Ecto neural progenitor cell (in vitro differentiated cells): ENCODE data around the gene PTPRG.

Experiments used
- DNase-seq: peaks from one replicate; pipeline ENCODE4 v3.0.0-alpha.2; 2018; ENCODE audit warnings: low spot score

PTPRG gene

GRCh38 chr3:62113092-62113491 lies 551.7 kb downstream of the PTPRG start:
- no peak for DNase-seq

- no peak for DNase-seq
Measured at GRCh38 chr3:62114763-62115162, 553.4 kb downstream of the PTPRG start.

GRCh38 chr3:62117903-62118548 lies 556.7 kb downstream of the PTPRG start:
- no peak for DNase-seq

GRCh38 chr3:62119139-62119538 lies 557.8 kb downstream of the PTPRG start:
- DNase-seq: no peak

- DNase-seq: no peak
Measured at GRCh38 chr3:62122819-62123218, 561.4 kb downstream of the PTPRG start.

- no peak for DNase-seq
Measured at GRCh38 chr3:62125380-62125779, 564.0 kb downstream of the PTPRG start.

- DNase-seq: no peak
Measured at GRCh38 chr3:62127116-62127515, 565.7 kb downstream of the PTPRG start.

- no peak for DNase-seq
Measured at GRCh38 chr3:62128051-62128450, 566.7 kb downstream of the PTPRG start.

- DNase-seq: no peak
Measured at GRCh38 chr3:62128681-62129080, 567.3 kb downstream of the PTPRG start.

- no peak for DNase-seq
Measured at GRCh38 chr3:62131050-62131449, 569.7 kb downstream of the PTPRG start.

- no peak for DNase-seq
Measured at GRCh38 chr3:62131620-62132019, 570.2 kb downstream of the PTPRG start.

- no peak for DNase-seq
Measured at GRCh38 chr3:62132027-62132602, 570.7 kb downstream of the PTPRG start.

- no peak for DNase-seq
Measured at GRCh38 chr3:62133015-62133414, 571.6 kb downstream of the PTPRG start.

GRCh38 chr3:62134061-62134496 lies 572.7 kb downstream of the PTPRG start:
- DNase-seq: no peak

- no peak for DNase-seq
Measured at GRCh38 chr3:62135741-62136140, 574.4 kb downstream of the PTPRG start.

GRCh38 chr3:62139957-62140356 lies 578.6 kb downstream of the PTPRG start:
- DNase-seq: no peak

GRCh38 chr3:62142331-62143085 lies 581.1 kb downstream of the PTPRG start:
- no peak for DNase-seq

- DNase-seq: no peak
Measured at GRCh38 chr3:62143843-62144450, 582.6 kb downstream of the PTPRG start.

- DNase-seq: no peak
Measured at GRCh38 chr3:62144482-62144881, 583.1 kb downstream of the PTPRG start.

- no peak for DNase-seq
Measured at GRCh38 chr3:62145086-62145757, 583.9 kb downstream of the PTPRG start.

GRCh38 chr3:62149539-62149938 lies 588.2 kb downstream of the PTPRG start:
- no peak for DNase-seq

- no peak for DNase-seq
Measured at GRCh38 chr3:62149962-62150361, 588.6 kb downstream of the PTPRG start.
